Neural cell (in vitro differentiated cells): ENCODE measurements around the gene RAB3IP. TPM values are rescaled to one million over a fixed set of nuclear protein-coding genes. Genes with fewer than 3 reads are reported as not detected.

Experiments used
- H2AFZ ChIP-seq: fragments of 200-600, 300-800 bp; sonication (generic), shearing (Covaris generic); 2 replicates; pipeline ENCODE4 v1.6.0; 2014; ENCODE audit warnings: low read depth, mild to moderate bottlenecking, antibody characterized with exemption, low read length, moderate library complexity
- H3F3A ChIP-seq: fragments of 200-600 bp; shearing (Covaris generic); 2 replicates; pipeline ENCODE4 v1.6.1; 2016; ENCODE audit warnings: mild to moderate bottlenecking, moderate library complexity, mixed read lengths, antibody characterized with exemption, low read length; ENCODE audit not compliant: insufficient read depth, poor library complexity, severe bottlenecking
- H3K27ac ChIP-seq: fragments of 200-600, 300-800 bp; sonication (generic), shearing (Covaris generic); 2 replicates; pipeline ENCODE4 v1.5.1; 2014; ENCODE audit warnings: mild to moderate bottlenecking, low read length, moderate library complexity
- H3K27me3 ChIP-seq: fragments of 300-800, 200-600 bp; sonication (generic), shearing (Covaris generic); 2 replicates; pipeline ENCODE4 v1.6.0; 2014; ENCODE audit warnings: mild to moderate bottlenecking, low read depth, low read length, moderate library complexity; ENCODE audit not compliant: insufficient read depth
- H3K36me3 ChIP-seq: fragments of 300-800, 200-600 bp; sonication (generic), shearing (Covaris generic); 2 replicates; pipeline ENCODE4 v1.5.1; 2014; ENCODE audit warnings: mild to moderate bottlenecking, antibody characterized with exemption, low read length, moderate library complexity; ENCODE audit not compliant: insufficient read depth
- H3K4me2 ChIP-seq: fragments of 300-800, 200-600 bp; sonication (generic), shearing (Covaris generic); 2 replicates; pipeline ENCODE4 v1.6.0; 2014; ENCODE audit warnings: mild to moderate bottlenecking, low read length
- H3K4me3 ChIP-seq: fragments of 300-800, 200-600 bp; sonication (generic), shearing (Covaris generic); 2 replicates; pipeline ENCODE4 v1.5.1; 2014; ENCODE audit warnings: mild to moderate bottlenecking, low read length, moderate library complexity
- H3K79me2 ChIP-seq: fragments of 200-600 bp; shearing (Covaris generic); replicated peaks from 2 replicates; pipeline ENCODE4 v1.6.0; 2014; ENCODE audit warnings: mild to moderate bottlenecking, low read length, moderate library complexity; ENCODE audit not compliant: insufficient read depth
- H3K9ac ChIP-seq: fragments of 300-800, 200-600 bp; sonication (generic), shearing (Covaris generic); 2 replicates; pipeline ENCODE4 v1.6.1; 2016; ENCODE audit warnings: mild to moderate bottlenecking, low read length, mixed read lengths
- H3K9me2 ChIP-seq: fragments of 200-600 bp; shearing (Covaris generic); 2 replicates; pipeline ENCODE4 v1.6.1; 2016; ENCODE audit warnings: mild to moderate bottlenecking, low read length, mixed read lengths; ENCODE audit not compliant: insufficient read depth
- H3K9me3 ChIP-seq: fragments of 200-600, 300-800 bp; sonication (generic), shearing (Covaris generic); 2 replicates; pipeline ENCODE4 v1.6.1; 2016; ENCODE audit warnings: mild to moderate bottlenecking, mixed run types, low read length, moderate library complexity, mixed read lengths
- H4K20me1 ChIP-seq: fragments of 200-600 bp; shearing (Covaris generic); 2 replicates; pipeline ENCODE4 v1.6.1; 2016; ENCODE audit warnings: mild to moderate bottlenecking, mixed run types; ENCODE audit not compliant: insufficient read depth
- EP300 ChIP-seq: fragments of 450-650 bp; conservative IDR thresholded peaks from 2 replicates; pipeline ENCODE4 v1.6.1; 2014; ENCODE audit warnings: antibody characterized with exemption, mild to moderate bottlenecking, moderate library complexity; ENCODE audit not compliant: poor library complexity, severe bottlenecking
- EZH2 ChIP-seq: fragments of 200-600, 300-800 bp; shearing (Covaris generic), sonication (generic); IDR thresholded peaks from 2 replicates; pipeline ENCODE4 v1.6.1; 2014; ENCODE audit warnings: antibody characterized with exemption, low read length, borderline replicate concordance, mild to moderate bottlenecking; ENCODE audit not compliant: insufficient read depth, poor library complexity, severe bottlenecking
- MXI1 ChIP-seq: fragments of 450-650 bp; conservative IDR thresholded peaks from 2 replicates; pipeline ENCODE4 v1.6.1; 2014; ENCODE audit warnings: antibody characterized with exemption, mild to moderate bottlenecking; ENCODE audit not compliant: poor library complexity, severe bottlenecking
- POLR2AphosphoS5 ChIP-seq: IDR thresholded peaks from 2 replicates; pipeline ENCODE4 v1.6.1; 2012
- RAD21 ChIP-seq: fragments of 450-650 bp; conservative IDR thresholded peaks from 2 replicates; pipeline ENCODE4 v1.6.1; 2014; ENCODE audit warnings: antibody characterized with exemption, mild to moderate bottlenecking, moderate library complexity
- REST ChIP-seq: IDR thresholded peaks from 2 replicates; pipeline ENCODE4 v1.6.1; 2012; ENCODE audit warnings: borderline replicate concordance
- SMC3 ChIP-seq: fragments of 450-650 bp; conservative IDR thresholded peaks from 2 replicates; pipeline ENCODE4 v1.6.1; 2014; ENCODE audit warnings: antibody characterized with exemption, mild to moderate bottlenecking, moderate library complexity; ENCODE audit not compliant: poor library complexity
- TAF1 ChIP-seq: IDR thresholded peaks from 2 replicates; pipeline ENCODE4 v1.6.1; 2012; ENCODE audit warnings: low read depth
- polyA plus RNA-seq: library from polyadenylated mRNA; depleted of rRNA; stranded (reverse); fragments of >200 nt; gene quantifications from 2 replicates; pipeline ENCODE4 v1.2.3, GENCODE V29; 2014
- TF ChIP-seq, protein P1 (sequence below): fragments of 450-650 bp; IDR thresholded peaks from 2 replicates; pipeline ENCODE4 v1.5.1; 2014; ENCODE audit warnings: antibody characterized with exemption, mild to moderate bottlenecking, moderate library complexity; ENCODE audit not compliant: poor library complexity, severe bottlenecking

RAB3IP gene
- polyA plus RNA-seq, 1 donor from 2014 or later: 24.6 TPM

DNA sequence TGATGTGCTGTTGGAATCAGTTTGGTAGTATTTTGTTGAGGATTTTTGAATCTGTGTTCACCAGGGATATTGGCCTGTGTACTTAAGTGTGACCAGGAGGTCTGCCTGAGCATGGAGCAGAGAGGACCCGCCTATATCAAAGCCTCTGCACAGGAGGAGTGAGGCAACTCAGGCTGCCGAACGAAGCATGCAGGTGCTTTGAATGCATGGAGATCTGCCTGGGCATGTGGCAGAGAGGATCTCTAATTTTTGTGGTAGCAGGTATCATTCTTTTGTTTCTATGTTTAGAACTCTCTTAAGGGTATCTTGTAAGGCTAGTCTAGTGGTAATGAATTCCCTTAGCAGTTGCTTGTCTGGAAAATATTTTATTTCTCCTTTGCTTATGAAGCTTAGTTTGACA is 26.9 kb downstream of the RAB3IP start:
- Histone ChIP-seq H2AFZ (no peak overlapping the region), H3K4me2 (no peak overlapping the region), H3K4me3 (no peak overlapping the region), H3F3A (no peaks in the 10 kb centered on the region), H3K9me3 (peaks cover 7% of the 10 kb centered on the region), H3K9ac (no peak overlapping the region), H3K27me3 (no peaks in the 10 kb centered on the region), H3K36me3 (peaks cover 10% of the 10 kb centered on the region), H4K20me1 (no peaks in the 10 kb centered on the region), H3K27ac (no peak overlapping the region), H3K9me2 (no peaks in the 10 kb centered on the region), H3K79me2 (no peaks in the 10 kb centered on the region)
- TF ChIP-seq TAF1: no peak
- TF ChIP-seq MXI1: no peak
- TF ChIP-seq REST: no peak
- TF ChIP-seq, protein P1, sequence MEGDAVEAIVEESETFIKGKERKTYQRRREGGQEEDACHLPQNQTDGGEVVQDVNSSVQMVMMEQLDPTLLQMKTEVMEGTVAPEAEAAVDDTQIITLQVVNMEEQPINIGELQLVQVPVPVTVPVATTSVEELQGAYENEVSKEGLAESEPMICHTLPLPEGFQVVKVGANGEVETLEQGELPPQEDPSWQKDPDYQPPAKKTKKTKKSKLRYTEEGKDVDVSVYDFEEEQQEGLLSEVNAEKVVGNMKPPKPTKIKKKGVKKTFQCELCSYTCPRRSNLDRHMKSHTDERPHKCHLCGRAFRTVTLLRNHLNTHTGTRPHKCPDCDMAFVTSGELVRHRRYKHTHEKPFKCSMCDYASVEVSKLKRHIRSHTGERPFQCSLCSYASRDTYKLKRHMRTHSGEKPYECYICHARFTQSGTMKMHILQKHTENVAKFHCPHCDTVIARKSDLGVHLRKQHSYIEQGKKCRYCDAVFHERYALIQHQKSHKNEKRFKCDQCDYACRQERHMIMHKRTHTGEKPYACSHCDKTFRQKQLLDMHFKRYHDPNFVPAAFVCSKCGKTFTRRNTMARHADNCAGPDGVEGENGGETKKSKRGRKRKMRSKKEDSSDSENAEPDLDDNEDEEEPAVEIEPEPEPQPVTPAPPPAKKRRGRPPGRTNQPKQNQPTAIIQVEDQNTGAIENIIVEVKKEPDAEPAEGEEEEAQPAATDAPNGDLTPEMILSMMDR: no peak
- TF ChIP-seq SMC3: no peak
- no peak for TF ChIP-seq EP300
- no peak for TF ChIP-seq EZH2
- TF ChIP-seq RAD21: no peak
- TF ChIP-seq POLR2AphosphoS5: no peak

GRCh38 chr12:69766260-69766659 is 27.6 kb downstream of the RAB3IP start:
- Histone ChIP-seq H2AFZ (no peak overlapping the region), H3K4me2 (no peak overlapping the region), H3K27me3 (no peaks in the 10 kb centered on the region), H3F3A (no peaks in the 10 kb centered on the region), H3K4me3 (no peak overlapping the region), H3K27ac (no peak overlapping the region), H3K9me2 (no peaks in the 10 kb centered on the region), H3K79me2 (no peaks in the 10 kb centered on the region), H3K36me3 (peaks cover 10% of the 10 kb centered on the region), H4K20me1 (no peaks in the 10 kb centered on the region), H3K9me3 (peaks cover 7% of the 10 kb centered on the region), H3K9ac (no peak overlapping the region)
- no peak for TF ChIP-seq EP300
- TF ChIP-seq, protein P1: no peak
- no peak for TF ChIP-seq RAD21
- no peak for TF ChIP-seq SMC3
- no peak for TF ChIP-seq REST
- no peak for TF ChIP-seq EZH2
- no peak for TF ChIP-seq TAF1
- no peak for TF ChIP-seq MXI1
- no peak for TF ChIP-seq POLR2AphosphoS5
